GM18858 (cell line): ENCODE data around the gene OR6C74.

Experiments
- ATAC-seq: cut with Tn5 transposase; IDR thresholded peaks from one replicate; pipeline ENCODE4 v1.9.1; 2021; ENCODE audit not compliant: unreplicated experiment

OR6C74 gene

DNA sequence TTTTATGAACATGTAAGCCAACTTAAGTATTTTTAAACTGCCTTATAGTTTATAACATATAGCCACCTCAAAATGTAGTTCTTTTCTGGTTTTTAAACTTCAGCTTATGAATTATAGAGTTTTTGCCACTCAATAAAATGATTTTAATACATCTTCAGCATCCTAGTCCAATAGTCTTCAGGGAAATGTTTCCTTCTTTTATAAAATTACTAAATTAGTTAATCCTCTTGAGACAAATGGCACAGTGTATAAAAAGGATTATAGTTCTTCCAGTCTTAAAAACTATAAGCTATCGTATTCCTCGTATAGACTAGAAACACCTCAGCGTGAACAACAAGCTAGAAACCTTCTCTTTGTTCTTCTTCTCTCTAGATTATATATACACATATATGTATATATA, at the start of gene OR6C74:
Gene OR6C74 (plus strand): TSS at position 301 of the 400 bp plus-strand sequence. CDS start 2,679 bp downstream, outside the sequence.
- ATAC-seq = no peak

DNA sequence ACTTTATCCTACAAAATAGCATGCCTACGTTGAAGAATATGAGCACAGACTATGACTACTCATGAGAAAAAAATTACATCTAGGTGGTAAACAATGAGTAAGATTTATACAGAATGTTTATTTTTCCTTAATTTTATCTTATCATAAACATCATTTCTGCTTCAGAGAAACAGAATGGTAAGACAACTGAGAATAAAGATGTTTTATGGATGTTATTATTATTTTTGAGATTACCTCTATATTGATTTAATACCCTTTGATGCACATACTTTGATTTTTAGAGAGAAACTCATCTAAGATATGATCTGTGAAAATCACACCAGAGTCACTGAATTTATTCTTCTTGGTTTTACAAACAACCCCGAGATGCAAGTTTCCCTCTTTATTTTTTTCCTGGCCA, 23.7 kb upstream of the OR6C74 start, which contains the start of gene OR10A7:
Gene OR10A7 (plus strand): TSS at position 301 of the 400 bp plus-strand sequence. CDS start 0 bp downstream, at position 301.
- no peak for ATAC-seq

DNA sequence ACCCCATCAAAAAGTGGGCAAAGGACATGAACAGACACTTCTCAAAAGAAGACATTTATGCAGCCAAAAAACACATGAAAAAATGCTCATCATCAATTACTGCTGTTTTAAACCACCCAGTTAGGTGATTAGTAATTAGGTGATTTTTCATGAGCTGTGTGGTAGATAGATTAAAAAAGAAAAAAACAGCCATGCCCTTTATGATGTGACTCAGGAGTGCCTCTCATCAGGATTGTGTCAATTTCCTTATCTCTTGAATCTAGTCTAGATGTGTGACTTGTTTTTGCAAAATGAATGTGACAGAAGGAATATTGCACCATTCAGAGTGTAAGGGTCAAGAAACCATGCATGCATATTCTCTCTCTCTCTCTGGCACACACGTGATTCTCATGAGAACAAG, 17.9 kb upstream of the OR6C74 start:
- no peak for ATAC-seq

DNA sequence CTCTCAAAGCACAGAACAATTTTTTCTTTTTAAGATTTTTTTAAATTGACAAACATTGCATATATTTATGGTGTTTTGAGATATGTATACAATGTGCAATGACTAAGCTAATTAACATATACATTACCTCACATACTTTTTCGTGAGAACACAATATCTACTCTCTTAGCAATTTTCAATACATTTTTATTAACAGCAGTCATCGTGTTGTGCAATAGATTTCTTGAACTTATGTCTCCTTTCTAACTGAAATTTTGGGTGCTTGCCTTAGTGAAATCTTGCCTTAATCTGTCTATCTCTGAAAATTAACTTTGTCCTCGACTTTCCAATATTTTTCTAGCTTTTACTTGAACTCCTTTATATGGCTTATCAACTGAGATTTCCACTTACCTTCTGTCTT, 16.8 kb upstream of the OR6C74 start:
- no peak for ATAC-seq

DNA sequence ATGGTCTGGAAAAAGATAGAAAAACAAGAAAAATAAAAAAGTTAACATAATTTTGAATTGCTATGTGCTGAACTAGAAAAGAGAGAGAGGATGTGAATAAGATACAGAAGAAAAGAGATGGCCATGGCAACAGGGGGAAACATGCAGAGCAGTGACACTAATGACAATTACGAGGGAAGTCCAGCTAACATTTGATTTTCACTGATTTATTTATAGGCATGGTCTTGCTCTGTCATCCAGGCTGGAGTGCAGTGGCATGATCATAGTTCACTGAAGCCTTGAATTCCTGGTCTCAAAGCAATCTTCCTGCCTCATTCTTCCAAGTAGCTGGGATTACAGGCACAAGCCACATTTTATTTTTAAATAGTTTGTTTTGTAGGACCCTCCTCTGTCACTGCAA, 1.8 kb downstream of the OR6C74 start:
- no peak for ATAC-seq

DNA sequence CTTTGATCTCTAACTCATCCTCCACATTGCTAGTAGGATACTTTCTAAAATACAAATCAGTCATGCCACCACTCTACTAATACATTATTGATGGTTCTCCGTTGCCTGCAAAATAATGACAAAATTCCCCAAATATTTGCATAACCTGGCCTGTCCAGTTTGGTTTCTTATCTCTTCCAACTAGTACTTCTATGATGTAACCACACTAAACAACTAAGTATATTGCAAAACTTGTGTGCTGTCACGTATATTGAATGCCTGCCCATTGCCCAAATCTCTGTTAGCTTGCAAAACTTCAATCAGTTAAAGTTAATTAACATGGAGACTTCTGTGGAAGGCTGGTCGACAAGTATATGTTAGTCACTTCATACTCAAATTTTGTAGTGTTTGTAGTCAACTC, 6.5 kb downstream of the OR6C74 start:
- ATAC-seq = no peak

DNA sequence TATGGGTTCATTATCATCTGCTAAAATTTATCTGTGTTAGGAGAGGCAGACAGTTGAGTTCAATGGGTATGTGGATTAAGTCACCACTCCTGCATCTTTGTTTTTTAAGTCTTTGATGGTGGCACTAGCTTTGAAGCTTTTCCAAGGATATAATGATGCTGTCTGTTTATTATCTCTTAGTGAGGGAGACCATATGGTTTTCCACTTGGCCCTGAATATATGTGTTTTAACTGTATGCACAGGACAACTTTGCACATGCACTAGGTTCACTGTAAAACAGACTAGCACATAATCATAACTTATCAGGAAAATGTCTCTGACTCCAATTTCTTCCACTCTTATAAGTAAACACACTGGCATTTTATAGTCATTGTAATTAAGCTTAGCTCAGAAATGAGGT, 8.9 kb downstream of the OR6C74 start:
- no peak for ATAC-seq

DNA sequence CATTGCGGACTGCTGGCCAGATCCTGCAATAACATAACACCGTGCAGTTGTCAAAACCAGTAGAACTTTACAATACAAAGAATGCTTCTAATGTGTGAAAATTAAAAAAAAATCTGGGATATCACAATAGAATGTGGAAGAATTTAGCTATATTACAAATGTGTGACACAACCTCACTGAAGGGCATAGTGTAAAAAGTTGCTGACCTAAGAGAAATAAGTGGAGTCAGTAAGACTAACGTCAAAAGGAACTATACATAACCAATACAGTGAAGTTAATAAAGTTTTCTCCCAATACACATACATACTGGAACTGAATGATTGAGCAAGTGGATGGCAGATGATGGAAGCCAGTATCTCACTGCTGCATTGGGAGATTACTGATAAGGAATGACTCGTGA, 12.4 kb downstream of the OR6C74 start:
- ATAC-seq = no peak

DNA sequence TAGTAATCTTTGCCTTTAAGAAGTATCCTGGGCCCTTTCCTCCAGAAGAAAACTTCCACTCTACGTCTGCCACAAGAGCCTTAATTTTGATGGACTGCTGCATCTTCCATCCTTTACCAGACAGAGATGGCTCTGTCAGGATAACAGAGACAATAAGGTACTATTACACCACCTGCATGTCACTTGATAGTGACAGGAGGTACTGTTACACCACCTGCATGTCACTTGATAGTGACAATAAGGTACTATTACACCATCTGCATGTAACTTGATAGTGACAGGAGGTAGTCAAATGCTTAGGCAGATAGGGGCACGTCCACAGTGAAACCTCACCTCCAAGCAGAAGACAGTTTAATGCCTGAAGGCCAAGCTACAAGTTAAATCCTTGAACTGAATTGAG, 13.9 kb downstream of the OR6C74 start:
- no peak for ATAC-seq

DNA sequence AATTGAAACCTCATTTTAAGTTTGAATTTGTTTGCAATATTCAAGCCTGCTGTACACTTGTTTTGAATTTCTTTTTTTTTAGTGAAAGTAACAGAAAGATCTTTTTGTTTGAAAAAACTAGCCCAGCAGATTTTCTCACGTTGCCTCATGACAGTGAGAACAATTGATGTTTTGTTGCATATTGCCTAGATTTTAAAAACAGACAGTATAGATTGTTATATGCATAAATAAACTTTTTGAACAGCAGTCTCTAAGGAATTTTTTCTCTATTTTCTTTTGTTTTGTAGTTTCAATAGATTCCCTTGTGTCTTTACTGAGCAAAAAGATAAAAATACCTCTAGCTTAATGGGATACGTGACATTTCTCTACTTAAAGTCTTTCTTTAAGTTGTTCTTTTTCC, 36.6 kb downstream of the OR6C74 start:
- no peak for ATAC-seq

DNA sequence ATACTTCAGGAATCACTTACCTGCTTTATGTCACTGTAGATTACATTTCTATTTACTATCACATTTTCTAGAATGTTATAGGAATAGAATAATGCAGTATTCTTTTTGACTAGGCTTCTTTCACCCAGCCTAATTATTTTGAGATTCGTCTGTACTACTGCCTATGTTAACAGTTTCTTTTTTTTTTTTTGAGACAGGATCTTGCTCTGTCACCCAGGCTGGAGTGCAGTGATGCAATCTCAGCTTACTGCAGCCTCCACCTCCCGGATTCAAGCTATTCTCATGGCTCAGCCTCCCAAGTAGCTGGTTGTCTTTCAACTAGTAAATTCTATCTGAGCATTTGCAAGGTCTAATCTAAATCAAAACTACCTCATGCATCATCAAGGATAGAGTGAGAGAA, 45.6 kb downstream of the OR6C74 start:
- no peak for ATAC-seq
